ENCODE data around the gene WDR43.

The WDR43 gene

DNA sequence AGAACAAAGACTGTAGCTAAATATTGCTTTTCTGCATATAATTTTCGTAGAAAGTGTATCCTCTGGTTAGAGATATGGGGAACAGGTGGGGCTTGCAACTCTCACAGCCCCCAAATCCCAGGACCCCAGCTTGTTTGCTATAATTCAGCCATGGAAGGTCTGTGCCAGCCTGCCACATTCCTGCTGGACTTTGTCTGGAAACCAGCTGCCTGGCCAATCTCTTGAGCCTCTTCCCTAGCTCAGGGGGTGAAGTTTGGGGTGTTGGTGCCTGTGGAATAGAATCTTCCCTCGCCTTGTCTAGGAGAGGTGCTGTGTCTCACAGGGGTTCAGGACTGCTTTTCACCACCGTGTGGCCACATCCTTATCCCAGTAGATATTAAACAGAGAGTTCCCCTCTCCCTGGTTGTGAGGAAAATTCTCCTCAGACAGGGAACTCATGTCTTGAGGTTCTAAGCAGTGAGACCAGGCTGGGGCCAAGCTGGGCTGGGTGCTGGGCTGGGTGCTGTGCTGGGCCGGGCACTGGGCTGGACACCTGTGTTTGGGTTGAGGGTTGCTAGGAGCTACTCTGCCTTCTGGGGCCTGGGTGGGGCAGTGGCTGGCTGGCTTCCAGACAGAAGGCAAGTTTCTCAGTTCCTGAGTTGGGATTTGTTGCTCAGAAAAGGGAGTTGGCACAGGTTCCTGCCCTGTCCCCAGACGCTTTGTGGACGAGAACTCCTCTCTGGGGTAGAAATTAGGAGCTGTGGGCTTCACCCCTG lies 98.9 kb downstream of the WDR43 start:
- no peak for DNase-seq (ENCODE audit: low spot score)

DNA sequence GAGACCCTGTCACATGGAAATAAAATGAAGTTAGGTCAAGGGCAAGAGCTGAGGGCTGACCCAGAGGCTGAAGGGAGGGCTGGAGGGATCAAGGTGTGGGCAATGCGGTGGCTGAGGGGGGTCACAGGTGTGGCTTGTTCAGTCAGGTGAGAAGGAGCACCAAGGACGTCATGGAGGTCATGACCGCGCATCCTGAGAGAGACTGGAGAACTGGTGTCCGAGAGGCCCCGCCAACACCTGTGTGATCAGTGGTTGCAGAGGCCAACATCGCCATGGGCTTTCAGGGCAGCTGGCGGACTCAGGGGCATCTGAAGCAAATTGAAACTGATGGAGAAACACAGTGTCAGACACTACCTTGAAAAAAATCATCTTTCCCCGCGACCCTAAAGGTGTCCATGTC lies 99.6 kb downstream of the WDR43 start:
- no peak for DNase-seq (ENCODE audit: low spot score)

DNA sequence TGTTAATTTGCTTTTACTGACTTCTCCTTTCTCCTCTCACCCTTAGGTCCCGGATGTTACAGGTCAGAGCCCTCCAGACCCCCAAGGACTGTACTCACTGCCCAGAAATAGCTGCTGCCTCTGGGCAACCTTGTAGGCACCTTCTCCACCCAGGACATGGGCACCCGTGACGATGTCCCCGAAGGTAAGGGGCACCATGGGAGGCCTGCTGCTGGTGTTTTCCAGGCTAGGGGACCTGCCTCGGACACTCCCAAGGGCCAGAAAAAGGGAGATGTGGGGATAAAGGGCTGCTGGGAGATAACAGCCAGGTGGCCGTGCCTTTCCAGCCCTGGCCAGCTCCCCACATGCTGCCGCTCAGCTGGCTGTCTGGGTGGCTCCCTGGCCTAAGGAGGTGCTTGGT lies 100.2 kb downstream of the WDR43 start:
- no peak for DNase-seq (ENCODE audit: low spot score)

DNA sequence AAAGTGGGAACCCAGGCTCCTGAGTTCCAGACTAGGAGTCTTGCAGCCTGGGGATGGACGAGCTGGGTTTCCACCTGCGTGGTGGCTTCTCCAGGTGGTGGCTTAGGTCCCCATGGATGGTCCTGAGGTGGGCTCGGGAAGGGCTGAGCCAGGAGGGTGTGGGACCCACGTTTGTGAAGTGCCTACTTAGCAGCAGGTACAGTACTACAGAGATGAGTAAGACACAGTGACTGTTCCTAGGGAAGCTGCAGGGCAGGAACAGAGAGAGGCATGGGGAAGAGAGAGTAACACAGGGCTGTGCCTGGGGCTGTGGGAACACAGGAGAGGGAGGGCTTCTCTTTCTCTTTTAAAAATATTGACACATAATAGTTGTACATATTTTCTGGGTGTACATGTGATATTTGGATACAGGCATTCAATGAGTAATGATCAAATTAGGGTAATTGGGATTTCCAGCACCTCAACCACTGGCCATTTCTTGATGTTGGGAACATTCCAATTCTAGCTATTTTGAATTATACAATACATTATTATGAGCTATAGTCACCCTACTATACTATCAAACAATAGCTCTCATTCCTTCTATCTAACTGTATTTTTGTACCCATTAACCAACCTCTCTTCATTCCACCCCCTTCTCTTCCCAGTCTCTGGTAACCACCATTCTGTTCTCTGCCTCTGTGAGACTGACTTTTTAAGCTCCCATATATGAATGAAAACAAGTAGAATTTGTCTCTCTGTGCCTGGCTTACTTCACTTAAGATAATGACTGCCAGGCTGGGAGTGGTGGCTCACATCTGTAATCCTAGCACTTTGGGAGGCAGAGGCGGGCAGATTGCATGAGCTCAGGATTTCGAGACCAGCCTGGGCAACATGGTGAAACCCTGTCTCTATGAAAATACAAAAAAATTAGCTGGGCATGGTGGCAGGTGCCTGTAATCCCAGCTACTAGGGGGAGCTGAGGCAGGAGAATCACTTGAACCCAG lies 101.6 kb downstream of the WDR43 start:
- no peak for DNase-seq (ENCODE audit: low spot score)

DNA sequence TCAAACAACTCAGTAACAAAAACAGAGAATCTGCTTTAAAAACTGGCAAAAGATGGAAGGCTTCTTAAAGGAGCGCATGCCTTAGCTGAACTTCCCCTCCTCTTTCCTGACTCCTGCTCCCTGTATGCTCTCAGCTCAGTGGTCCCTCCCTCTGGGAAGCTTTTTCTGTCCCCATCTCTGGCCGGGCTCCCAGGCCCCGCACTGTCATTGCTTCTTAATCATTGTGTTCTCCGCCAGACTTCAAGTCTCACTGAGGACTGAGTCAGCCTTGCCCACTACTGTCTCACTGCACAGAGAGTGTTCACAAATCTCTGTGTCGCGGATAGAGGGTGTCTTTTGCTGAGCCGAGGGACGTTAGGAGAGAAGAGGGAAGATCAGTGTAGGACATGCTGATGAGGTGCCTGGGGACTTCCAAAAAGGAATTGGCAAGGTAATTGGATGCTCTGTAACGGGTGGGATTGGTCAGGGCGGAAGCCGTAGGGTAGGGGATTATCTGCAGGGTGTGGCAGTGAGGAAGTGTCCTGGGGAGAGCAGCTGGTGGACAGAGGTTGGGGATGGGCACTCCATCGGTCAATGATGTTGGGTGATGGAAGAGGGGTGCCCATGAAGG lies 102.9 kb downstream of the WDR43 start:
- no peak for DNase-seq (ENCODE audit: low spot score)
